ENCODE results near the gene VPS33B.
"Not testable (repeated sequence)": the region's sequence is repeated elsewhere in the genome, so short reads cannot be mapped to it uniquely, and the experiment has no call there.

The VPS33B gene

GRCh38 chr15:91022075-91022831, at the start of gene VPS33B:
TSS of gene VPS33B (minus strand) at chr15:91022594. CDS start at chr15:91022249, 345 bp downstream.
- peak; percentile 49 to 65 (median 64) for DNase-seq (ENCODE audit: low read depth in 3 of 3)

DNA sequence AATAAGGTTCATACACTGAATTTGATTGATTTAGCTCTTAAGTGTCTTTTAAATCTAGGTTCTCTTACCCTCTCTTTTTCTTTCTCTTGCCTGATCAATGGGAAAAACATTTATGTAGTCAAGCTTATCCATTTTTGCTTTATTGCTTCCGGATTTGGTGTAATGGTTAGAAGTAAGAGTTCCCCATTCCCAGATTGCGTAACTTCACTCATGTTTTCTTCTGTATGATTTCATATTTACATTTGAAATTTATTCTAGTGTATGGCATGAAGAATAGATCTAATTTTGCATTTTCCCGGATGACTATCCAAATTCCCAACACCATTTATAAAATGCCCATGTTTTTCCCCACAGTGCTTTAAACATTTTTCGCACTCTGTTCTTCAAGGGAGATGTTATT, 49.8 kb upstream of the VPS33B start:
- DNase-seq (ENCODE audit: low read depth in 3 of 3): no peak

- DNase-seq (ENCODE audit: low read depth in 3 of 3): no peak
Measured at GRCh38 chr15:91070872-91071271, 48.5 kb upstream of the VPS33B start.

DNA sequence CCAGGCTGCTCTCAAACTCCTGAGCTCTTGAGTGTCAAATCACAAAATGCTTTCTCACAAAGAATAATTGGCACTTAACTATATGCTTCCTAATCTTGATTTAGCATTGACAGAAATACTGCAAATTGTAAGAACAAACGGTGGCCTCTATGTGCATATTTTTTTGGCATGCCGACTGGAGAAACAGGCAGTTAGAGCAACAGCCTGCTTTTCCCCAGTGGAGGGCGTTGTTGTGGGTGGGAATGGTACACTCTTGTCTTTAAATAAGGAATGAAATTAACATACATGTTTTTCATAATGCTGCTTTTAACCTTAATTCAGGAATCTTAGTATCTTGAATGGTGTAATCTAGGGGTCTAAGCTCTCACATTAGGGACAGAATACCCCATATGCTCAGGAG, 46.6 kb upstream of the VPS33B start:
- no peak for DNase-seq (ENCODE audit: low read depth in 3 of 3)

GRCh38 chr15:91068436-91068835, 46.0 kb upstream of the VPS33B start:
- DNase-seq (ENCODE audit: low read depth in 3 of 3): no peak

- no peak for DNase-seq (ENCODE audit: low read depth in 3 of 3)
Measured at GRCh38 chr15:91067036-91067435, 44.6 kb upstream of the VPS33B start.

GRCh38 chr15:91065505-91065904, 43.1 kb upstream of the VPS33B start:
- no peak for DNase-seq (ENCODE audit: low read depth in 3 of 3)

GRCh38 chr15:91061997-91062396, 39.6 kb upstream of the VPS33B start:
- DNase-seq (ENCODE audit: low read depth in 3 of 3): no peak

- no peak for DNase-seq (ENCODE audit: low read depth in 3 of 3)
Measured at GRCh38 chr15:91061230-91061629, 38.8 kb upstream of the VPS33B start.

DNA sequence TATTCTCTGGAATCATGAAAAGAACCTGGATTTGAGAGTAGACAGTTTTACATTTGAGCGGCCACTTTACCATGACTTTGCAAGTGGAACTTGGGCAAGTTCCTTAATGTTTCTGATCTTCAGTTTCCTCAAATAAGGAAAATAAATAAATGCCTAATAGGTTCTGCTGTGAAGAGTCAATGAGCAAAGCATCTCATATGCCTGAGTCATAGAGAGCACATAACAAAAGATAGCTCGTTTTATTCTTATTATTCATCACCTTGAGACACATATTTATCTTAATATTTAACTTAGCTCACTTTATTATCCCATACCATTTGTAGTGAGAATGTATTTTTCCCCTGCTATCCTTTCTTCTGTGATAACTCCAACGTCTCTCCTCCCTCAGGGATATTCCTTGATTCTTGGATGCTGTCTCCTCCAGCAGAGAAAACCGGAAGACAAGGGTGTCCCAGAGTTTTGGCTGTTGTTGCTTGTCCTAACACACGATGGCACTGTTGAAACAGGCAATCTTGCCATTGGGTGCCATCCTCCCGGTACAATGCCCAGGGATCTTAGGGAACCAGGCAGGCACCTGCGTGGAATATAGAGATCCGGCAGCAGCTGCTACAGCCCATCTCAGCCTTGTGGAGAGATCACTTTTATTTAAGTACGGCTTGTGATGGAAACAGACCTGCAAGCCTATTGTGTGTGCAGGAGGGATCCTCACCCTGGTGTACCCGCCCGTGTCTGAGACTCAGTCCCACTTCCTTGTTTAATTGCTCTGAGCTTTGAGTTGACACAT, 33.3 kb upstream of the VPS33B start:
- peak in 1 of 3 experiments; percentile 8 for DNase-seq (ENCODE audit: low read depth in 3 of 3)

DNA sequence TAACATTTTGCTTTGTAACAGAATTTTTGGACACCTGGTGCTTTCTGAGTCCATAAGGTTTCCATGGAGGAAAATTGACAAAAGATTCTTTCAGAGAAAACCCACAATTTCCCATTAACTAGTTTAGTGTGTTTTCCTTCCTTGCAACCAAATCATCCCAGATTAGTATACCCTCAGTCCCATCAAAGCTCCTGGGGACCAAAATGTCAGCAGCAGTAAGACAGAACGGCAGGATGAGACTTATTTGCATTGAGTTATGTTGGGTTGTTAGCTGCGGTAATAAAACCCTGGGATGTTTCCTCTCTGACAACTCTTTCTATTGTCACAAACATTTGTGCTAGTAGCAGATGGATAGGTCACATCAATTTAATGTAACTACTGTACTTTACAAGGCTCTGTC, 32.4 kb upstream of the VPS33B start:
- DNase-seq (ENCODE audit: low read depth in 3 of 3): no peak

DNA sequence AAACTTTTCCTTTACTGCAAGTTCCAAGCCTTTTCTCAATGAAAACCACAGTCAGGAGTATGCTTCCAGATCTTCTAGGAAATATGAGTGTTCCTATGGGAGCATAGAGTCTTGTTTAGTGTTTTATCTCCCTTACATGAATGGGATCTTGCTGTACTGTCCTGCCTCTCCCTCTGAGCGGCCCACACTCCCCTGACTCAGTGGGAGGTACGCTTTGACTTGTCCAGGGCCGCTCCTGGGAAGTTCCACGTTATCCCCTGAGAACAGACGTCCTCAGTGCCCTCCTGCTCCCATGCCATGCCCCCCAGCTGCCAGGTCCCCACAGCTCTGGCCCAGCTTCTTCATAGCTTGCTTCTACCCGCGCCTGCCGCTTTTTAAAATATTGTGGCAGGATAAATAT, 28.9 kb upstream of the VPS33B start:
- no peak for DNase-seq (ENCODE audit: low read depth in 3 of 3)

DNA sequence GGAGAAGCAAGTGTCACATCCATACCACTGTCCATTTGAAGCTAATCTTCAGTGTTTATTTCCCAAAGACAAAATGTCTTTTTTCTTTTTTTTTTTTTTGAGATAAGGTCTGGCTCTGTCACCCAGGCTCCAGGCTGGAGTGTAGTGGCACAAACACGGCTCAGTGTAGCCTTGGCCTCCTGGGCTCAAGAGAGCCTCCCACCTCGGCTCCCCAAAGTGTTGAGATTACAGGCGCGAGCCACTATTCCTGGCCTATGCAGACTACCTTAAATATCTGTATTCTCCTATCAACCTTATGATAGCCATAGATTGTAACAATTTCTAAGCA, 27.7 kb upstream of the VPS33B start:
- DNase-seq (ENCODE audit: low read depth in 3 of 3): no peak

GRCh38 chr15:91049378-91050127, 27.2 kb upstream of the VPS33B start:
- DNase-seq (ENCODE audit: low read depth in 3 of 3): peak in 2 of 3 experiments; percentile 8 to 33

GRCh38 chr15:91047545-91048199, 25.3 kb upstream of the VPS33B start:
- DNase-seq (ENCODE audit: low read depth in 3 of 3): no peak

DNA sequence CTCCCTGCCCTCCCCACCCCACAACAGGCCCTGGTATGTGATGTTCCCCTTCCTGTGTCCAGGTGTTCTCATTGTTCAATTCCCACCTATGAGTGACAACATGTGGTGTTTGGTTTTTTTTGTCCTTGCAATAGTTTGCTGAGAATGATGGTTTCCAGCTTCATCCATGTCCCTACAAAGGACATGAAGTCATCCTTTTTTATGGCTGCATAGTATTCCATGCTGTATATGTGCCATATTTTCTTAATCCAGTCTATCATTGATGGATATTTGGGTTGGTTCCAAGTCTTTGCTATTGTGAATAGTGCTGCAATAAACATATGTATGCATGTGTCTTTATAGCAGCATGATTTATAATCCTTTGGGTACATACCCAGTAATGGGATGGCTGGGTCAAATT, 23.7 kb upstream of the VPS33B start:
- not testable (repeated sequence) for DNase-seq (ENCODE audit: low read depth in 3 of 3)

DNA sequence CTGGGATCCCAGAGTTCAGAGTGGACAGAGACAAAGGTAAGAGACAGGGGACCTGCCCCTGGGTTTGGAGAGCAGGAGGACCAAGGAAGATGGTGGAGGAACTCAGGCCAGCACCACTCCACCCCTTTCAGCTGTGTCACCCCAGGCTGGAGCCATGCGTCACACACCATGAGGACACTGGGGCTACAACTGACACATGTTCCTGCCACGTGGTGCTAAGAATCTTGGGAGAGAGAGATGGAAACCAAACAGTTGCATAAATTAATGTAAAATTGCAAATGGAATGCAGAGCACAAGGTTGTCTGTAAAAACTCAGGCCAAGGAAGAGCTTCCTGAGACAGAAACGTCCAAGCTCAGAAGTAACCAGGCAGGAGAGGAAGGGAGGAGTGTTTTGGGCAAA, 22.7 kb upstream of the VPS33B start:
- DNase-seq (ENCODE audit: low read depth in 3 of 3): no peak

DNA sequence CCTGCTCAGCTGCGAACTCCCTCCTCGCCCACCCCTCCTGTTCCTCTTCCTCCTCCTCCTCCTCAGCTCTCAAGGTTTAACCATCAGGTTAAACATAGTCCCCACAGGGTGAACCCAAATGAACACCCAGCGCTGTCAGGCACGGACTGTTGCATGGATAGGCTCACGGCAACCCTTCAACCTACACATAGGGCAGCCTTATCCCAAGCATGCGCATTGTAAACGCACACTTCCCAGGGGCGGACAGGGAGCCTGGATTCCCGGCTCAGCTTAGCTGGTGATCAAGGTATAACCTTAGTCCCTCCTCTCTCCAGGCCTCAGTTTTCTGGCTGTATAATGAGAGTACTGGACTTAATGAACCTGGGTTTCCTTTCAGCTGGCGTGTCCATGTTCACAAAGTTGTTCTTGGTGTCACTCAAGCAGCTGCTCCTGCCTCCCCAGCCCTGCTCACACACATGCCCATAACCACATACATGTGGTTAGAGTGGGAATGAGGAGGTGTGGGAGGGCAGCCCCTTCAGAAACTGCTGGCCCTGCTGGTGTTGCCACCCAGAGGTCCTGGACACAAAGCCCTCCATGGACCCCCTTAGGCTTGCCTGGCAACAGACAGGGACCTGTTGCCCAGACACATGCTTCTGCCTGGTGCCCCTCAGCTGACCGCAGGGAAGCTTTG, 20.9 kb upstream of the VPS33B start:
- DNase-seq (ENCODE audit: low read depth in 3 of 3): no peak

GRCh38 chr15:91040856-91041255, 18.5 kb upstream of the VPS33B start:
- no peak for DNase-seq (ENCODE audit: low read depth in 3 of 3)

DNA sequence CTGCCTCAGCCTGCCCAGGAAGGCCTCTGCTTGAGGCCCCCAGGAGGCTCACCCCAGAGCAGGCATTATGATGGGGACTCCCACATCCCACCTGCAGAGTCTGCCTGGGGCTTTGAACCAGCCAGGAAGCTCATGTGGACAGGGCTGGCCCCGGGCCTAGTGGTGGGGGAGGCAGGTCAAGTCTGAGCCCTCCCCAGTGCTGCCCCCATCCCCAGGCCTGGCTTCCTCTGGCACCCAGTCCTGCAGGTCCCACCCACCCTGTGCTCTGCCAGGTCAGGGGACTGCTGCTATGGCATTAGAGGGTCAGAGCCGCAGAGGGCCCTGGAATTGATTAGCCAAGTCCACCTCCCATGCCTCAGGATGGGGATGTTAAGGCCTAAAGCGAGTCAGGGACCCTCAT, 17.6 kb upstream of the VPS33B start:
- no peak for DNase-seq (ENCODE audit: low read depth in 3 of 3)

Data from stimulated activated CD4-positive, alpha-beta T cell treated with anti-CD3 and anti-CD28 coated beads, TNF-alpha, amount 100 ng/mL, for 4 hours (primary cell).